NCI-H2171 treated with DMSO at 0.1 percent for 48 hours (cell line): Measurements from ENCODE around the gene CIAPIN1.

Experiments used
- DNase-seq: peaks from one replicate; lab custom pipeline; 2025; lab: John Stamatoyannopoulos, UW

The CIAPIN1 gene

DNA sequence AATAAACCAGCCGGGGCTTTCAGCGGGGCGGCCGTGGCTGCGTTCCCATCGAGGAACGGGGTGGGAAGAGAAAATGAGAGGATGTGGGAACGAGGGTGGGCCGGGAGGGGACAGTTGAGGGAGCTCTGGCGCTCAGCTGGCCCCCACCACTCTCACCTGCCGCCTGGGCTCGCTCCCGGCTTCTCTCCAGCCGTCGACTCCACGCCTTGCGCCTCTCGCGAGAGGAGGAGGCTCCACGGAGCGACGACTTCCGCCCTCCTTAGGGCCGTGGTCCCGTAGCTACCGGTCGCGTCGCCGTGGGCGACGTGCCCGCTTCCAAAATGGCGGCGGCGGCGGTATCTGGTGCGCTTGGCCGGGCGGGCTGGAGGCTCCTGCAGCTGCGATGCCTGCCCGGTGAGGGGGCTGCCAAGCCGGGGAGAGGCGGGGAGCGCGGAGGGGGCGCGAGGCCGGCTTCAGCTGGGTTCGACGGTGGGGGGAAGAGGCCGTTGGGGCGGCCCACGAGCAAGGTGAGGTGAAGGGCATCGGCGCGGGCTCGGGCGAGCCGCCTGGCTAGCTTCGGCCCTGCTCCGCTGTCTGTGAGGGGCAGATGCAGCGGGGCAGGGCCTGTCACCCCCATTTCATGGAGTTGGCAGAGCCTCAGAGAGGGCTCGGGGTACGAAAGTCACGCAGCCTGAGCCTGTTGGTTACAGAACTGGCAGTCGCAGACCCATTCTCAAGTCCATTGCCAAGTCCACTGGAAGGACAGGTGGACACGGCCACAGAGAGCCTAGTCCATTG, at the start of gene CIAPIN1, which contains the start of gene COQ9:
TSS of gene CIAPIN1 (minus strand) at position 200 of the 777 bp plus-strand sequence. CDS start 6,457 bp downstream, outside the sequence.
TSS of gene COQ9 (plus strand) at position 294 of the 777 bp plus-strand sequence. CDS start at position 321, 27 bp downstream.
- DNase-seq = peak; percentile 88

DNA sequence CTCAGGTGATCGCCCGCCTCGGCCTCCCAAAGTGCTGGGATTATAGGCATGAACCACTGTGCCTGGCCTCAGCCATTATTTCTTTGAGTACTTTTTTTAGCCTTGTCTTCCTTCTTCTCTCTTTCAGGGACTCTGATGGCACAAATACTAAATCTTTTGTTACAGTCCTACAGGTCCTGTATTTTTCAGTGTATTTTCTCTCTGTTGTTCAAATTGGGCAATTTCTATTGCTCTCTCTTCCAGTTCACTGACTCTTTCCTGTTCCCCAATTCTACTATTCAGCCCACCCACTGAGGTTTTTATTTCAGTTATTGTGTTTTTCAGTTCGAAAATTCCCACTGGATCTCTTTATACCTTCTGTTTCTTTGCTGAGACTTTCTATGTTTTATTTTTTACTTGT, 46.6 kb upstream of the CIAPIN1 start:
- DNase-seq = no peak

DNA sequence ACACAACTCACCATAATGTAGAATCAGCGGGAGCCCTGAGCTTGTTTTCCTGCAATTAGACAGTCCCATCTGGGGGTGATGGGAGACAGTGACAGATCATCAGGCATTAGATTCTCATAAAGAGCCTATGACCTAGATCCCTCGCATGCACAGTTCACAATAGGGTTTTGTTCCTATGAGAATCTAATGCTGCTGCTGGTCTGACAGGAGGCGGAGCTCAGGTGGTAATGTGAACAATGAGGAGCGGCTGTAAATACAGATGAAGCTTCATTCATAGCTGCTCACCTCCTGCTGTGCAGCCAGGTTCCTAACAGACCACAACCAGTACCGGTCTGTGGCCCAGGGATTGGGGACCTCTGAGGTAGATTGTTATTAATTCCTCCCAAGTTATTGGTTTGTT, 42.0 kb upstream of the CIAPIN1 start:
- no peak for DNase-seq

DNA sequence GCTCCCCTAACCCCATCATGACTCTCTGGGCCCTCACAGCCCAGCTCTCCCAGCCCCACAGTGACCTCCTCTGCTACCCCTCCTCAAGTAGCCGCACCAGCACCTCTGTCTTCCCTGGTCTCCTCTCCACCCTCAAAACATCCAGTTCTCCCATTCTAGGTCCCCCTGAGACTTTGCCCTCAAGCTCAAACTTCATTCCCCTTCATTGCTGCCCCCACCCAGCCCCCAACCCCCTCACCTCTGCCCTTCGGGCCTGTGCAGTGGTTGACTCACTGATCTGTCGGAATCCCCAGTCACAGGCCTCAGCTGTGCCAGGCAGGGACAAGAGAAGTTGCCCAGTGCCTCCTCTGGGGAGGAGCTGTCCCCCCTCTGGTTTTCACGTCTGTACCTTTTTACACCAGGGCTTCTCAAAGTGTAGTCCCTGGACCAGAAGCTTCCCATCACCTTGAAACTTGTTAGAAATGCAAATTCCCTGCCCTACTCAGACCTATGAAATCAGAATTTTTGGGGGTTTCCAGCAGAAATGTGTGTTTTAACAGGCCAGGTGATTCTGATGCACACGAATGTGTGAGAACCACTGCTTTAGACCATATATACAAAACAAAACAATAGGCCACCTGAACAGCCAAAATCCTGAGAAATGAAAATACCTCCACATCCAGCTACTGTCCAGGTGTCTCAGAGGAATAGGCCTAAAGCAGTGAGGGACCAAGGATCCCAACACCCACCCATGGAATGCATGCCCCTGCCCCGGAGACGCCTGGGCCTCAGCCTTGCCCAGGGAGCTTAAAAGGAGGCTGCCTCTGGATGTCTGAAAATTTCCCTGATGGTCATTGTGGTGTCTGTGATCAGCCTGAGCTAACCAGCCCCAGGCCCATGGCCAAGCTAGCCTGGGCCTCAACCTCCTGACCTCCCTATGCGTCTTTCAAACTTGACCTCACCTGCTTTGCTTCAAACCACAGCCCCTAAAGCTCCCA, 40.0 kb upstream of the CIAPIN1 start:
- no peak for DNase-seq

DNA sequence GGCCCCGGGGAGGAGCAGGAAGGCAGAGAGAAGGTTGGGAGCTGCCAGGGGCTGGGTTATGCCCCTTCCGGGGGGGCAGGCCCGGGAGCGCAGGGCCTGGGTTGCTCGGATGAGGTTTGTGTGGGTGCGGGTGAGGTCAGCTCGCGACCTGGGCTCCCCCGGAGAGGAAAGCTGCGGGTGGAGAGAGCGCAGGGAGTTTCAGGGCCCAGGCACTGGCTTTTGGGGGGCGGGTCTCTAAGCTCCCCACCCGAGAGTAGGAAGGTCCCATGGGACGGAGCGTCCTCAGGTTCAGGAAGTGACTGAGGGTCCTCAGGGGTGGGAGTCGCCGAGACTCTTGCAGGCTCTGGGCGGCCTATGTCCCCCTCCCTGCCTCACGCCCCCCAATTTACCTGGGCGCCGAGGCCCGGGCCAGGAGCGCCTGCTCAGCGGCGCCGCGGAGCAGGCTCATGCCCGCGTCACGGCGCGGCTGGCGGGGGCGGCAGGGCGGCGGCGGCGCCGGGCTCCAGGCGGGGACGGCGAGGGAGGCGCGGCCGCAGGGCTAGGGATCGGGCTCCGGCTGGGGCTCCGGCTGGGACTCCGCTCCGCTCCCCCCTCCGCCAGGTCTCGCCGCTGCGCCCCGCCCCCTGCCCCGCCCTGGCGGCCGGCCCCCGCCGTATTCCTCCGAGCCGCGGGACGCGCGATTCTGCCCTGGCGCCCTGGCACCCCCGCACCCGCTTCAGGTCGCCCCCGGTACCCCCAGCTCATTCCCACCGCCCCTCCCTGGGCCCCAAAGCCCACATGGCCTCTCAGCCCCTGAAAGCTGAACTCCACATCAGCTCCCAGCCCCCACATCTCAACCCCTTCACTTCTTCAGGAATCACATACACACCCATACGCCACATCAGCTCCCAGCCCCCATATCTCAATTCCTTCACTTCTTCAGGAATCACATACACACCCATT, 39.0 kb upstream of the CIAPIN1 start, which contains the start of gene DOK4:
TSS of gene DOK4 (minus strand) at position 578 of the 942 bp plus-strand sequence. CDS start 6,986 bp downstream, outside the sequence.
- DNase-seq = peak; percentile 69

DNA sequence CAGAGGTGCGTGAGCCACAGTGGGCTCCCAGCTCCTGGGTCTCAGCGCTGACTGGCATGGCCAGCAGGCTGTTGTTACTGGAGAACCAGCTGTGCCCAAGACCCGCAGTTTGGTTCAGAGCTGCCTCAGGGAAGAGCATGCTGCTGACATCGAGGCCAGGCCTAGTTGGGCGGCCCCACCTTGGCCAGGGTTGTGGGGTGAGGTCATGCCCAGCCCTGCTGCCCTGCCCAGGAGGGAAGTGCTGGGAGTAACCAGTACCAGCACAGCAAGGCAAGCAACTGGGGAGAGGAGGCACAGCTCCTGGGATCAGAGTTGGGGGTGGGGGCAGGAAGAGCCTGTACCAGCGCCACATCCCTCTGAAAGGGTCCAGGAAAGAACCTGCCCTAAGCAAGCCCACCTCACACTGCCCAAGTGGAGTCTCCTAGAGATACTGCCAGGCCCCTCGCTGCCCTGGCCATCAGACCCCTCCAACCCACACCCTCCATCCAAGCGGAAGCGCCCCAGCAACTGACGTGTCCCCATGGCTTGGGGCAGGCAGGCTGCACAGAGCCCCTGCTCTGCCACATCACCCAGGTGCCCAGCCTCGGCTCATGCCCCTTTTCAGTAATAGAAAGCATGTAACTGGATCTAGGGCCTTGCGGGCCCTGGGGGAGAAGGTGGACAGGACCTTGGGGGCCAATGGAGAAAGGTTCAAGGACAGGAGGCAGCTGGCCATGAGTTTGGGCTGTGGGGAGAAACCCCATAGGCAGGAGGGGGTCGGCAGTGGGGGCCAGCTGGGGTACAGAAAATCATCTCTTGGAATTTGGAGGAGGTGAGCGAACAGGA, 38.1 kb upstream of the CIAPIN1 start:
- no peak for DNase-seq

DNA sequence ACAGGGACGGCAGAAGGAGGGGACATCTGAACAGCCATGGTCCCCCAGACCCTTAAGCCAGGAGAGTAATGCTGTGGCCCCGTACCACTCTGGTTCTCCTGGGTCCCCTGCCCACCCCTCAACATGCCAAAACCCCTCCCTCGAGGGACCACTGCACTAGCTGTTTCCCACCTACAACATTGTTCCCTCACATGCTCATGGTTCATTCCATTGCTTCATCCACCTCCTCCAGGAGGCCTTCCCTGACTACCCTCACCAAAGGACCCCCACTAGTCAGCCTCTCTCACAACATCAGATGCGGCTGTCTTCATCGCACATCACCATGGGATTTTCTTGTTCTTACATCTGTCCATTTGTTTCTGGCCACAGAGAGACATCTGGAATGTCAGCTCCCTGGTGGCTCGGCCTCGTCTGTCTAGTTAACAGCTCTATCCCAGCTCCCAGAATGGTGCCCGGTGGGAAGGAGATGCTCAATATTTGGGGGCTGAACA, 37.4 kb upstream of the CIAPIN1 start:
- DNase-seq = no peak

DNA sequence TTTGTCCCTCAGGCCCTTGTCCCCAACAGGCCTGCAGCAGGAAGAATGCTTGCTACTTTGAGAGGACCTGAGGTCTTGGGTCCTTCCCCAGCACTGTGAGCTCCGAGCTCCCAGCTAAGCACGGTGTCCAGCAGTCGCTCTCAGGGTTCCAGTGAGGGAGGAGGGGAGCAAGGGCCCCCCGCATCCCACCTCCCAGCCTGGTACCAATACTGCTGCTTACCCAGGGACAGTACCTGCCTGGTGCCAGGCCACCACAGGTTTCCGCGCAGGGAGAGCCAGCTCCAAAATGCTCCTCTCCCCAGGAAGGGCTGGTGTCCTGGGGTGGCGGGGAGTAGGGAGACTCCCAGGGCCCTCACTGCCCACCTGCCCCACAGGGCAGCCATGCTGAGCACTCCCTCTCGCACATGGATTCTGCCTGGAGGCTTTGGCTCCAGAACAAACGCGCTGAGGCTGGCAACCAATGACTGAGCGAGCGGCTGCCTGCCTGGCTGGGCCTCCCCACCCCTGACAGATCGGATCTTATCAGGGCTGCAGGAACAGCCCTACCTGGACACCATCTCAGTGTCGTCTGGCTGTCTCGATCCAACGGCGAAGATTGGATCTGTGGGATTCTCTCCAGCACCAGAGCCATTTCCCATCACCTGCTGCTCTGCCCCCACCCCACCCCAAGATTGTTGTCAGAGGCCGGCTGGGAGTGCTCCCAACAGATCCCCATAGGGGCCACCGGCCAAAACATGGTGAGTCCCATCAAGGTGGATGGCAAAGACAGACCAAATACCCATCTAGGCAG, 36.7 kb upstream of the CIAPIN1 start:
- no peak for DNase-seq

DNA sequence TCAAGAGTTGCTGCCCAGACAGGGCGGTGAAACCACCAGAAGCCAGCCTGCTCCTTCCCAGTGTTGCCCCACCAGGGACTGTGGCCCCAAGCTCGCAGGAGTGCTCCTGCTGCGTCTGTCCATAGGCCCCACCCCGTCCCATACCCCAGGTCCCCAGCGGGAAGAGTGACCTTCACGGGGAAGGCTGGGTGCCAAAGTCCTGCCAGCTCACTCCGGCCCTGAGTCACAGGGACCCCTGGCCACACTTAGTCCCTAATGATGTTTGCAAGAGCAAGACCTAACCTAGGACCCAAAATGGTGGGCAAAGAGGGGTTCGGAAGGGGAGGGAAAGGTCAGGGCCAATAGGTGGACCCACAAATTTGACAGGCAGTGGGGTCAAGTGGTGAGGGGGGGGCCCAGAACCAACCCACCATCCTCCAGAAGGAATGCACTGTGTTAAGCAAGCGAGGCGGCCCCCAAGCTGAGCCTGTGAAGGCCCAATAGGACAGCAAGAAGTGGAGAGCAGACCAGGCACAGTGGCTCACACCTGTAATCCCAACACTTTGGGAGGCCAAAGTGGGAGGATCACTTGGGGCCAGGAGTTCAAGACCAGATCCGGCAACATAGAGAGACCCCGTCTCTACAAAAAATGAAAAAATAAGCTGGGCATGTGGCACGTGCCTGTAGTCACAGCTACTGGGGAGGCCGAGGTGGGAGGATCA, 35.8 kb upstream of the CIAPIN1 start:
- no peak for DNase-seq

DNA sequence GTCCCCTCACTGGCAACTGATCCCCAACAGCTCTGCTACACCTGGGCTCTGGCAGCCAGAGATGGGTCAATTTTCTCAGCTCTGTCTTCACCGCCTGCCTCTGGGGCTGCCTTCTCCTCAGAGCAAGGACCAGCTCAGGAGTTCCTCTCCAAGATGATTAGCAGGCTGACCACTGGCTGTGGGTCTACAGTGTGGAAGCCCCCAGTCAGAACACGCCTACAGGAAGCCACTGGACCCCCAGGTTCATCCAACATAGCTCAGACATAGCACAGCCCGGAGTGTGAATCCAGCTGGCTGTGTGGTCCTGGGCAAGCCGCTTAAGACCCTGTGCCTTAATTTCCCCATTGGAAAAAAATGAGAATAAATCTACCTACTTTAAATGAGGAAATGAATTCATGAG, 34.2 kb upstream of the CIAPIN1 start:
- DNase-seq = no peak

DNA sequence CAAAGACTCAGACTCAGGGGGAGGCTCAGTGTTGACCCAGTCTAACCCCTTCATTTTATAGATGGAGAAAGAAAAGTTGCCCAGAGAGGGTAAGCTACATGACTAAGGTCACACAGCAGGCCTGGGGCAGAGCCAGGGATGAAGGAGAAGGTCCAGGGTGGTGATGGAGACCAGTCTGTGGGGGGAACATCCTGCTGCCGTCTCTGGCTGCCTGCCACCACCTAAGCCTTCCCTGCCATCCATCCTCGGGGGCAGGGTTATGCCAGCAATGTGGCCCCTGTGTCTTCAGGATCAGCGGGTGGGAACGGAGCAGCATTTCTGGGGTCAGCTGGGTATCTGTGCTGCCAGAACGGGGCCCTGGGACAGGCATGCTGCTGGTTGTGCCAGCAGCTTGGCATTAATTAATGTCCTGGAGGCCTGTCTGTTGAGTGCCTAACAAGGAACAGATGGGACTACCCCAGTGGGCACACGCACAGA, 33.6 kb upstream of the CIAPIN1 start:
- peak; percentile 20 for DNase-seq

DNA sequence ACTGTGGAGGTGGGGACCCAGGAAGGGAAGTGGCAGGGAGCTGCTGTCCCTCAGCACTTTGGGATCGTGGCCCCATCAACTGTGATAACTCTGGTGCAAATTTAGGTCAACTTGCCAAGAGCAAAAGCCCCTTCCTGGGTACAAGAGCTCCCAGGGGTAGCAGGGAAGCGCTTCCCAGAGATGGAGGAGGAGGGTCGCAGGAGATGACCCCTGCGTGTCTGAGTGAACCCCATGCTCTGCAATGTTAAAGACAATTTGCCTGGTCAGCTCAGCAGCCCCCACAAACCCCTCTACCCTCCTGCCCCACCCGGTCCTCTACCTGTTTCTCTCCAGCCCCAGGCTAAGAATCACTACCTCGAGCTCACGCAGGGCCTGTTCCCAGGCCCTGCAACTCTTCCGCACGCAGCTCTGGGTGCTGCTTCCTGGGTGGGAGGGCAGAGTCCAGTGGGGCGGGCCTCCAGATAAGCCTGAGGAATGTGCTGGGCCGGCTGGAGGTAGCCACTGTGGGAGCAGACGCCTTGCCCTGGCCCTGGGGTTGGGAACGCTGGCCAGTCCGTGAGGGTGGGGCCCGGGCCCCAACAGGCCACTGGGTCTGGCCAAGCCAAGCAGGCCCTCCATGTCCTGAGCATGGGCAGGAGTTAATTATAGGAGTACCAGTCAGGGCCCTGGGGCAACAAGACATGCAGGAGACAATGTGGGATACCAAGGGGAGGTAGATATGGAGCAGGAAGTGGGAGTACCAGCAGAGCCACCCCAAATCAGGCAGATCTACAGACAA, 33.0 kb upstream of the CIAPIN1 start:
- DNase-seq = no peak

DNA sequence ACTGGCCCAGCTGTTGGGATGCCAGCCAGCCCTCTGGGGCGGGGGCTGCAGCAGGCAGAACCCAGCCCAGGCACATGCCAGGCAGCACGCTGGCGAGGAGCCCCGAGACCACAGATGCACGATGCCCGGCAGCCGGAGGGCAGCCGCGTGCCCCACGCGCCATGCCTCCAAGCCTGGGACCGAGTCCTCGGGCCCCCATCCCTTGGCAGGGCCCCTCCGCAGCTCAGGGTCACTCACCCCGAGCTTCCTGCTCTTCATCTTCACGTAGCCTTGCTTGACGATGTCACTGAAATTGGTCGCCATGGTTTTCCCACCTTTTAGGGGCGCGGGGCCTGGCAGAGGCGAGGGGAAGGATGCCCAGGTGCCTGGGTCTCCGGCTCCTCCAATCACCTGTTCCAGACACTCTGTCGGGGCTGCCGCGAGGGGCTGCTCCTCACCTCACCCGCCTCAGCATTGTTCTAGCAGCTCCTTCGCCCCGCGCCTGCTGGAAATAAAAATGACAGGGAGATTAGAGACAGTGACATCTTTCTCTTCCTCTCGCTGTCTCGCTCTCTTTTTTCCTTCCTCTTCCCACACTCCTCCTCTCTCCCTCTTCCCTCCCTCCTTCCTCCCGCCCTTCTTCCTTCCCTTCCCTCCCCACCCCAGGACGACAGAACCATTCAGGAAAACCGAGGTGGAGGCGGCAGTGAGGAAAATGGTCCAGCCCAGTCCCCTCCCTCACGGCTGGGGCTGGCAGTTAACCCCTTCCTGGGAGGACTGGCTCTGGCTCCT, 32.2 kb upstream of the CIAPIN1 start:
- DNase-seq = peak; percentile 73

DNA sequence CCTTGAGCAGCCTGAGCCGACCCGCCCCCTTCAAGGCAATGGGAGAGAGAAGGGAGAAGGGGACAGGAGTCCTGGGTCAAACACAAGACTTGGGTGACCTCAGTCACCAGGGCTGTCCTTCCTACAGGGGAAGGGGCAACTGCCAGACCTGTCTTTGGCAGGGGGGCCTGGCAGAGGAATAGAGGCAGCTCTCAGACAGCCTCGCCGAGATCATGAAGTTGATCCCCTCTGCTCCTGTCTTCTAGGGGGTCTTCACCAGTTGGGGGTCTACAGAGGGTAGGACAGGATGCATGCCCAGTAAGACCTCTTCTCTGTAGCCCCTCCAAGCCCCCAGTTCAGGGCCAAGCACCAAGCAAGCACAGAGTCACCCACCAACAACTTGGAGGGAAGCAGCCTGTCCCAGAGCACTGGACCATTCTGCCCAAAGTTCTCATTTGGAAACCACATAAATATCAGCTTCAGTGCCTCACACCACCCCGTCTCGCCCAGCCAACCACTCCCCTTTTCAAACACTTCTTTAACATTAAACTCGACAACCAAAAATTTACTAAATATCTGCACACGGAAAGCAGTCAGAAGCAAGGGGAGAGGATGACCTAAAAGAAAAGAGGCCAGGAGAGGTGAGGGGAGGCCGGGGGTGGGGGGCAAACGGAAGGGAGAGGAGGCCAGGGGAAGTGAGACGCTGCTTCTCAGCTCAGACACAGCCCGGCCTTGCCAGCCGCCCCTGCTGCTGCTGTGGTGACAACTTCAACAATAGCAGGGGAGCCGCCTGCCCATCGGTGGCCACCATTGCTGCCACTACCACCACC, 31.4 kb upstream of the CIAPIN1 start:
- DNase-seq = no peak

DNA sequence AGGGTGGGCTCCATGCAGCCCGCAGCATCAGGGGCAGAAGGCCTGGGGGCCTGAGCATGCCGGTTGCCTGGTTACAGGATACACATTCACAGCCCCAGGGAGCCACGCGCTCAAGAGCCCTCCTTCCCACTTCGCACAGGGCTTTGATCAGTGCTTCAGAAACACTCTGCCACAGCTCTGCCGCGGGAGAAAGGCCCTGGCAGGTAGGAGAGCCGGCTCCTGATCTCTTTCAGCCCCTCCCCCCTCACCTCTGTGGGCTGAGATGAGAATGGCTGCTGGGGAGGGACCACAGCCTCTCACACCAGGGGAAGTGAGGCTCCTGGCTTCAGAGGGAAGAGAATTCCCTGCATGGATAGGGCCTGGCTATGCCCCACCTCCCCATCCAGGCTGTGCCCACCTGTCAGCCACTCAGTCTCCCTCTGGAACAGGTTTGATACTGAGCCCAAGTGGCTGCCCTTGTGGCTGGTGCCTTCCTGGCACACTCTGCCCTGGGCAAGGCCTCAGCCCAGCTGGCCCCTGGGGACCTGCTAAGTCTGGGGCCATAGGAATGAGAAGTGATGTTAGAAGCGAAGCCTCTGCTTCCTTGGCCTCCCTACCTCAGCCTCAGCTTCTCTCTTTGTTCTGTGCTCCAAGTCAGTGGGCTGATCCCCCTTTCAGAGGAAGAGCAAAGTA, 30.5 kb upstream of the CIAPIN1 start:
- peak; percentile 39 for DNase-seq
